ENCODE measurements around the gene AGBL3.
A peak's percentile ranks its signal among the peaks of the same experiment; 100 is the strongest.
"Not testable (repeated sequence)": the region's sequence is repeated elsewhere in the genome, so short reads cannot be mapped to it uniquely, and the experiment has no call there.

The AGBL3 gene

DNA sequence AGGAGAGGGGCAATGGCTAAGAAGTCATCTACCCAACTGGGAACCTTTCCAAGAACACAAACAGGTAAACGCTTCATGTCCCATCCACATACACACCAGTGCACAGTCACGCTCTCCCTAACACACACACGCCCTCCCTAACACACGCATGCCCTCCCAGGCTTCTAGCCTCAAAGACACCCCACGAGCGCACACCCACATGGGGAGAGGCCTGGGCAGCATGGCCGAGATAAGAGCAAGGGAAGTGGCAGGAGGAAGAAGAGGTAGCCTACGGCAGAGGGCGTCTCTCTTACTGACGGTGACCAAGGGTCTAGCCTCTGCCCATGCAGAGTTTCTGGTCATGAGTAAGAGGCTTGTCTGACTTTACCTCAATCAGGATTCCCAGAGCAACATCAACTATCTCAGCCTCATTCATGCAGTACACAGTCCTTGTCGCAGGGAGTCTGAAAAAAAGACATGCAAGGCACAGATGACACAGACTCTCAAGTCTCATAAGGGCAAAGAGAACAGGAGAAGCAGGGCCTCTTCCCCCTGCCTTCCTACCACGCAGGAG, 181.1 kb downstream of the AGBL3 start:
- DNase-seq (ENCODE audit: low spot score in 2 of 2) (peak in 1 of 2 donors; percentile 9), ATAC-seq (ENCODE audit: low read depth) (no peak)
- peak overlapping the region; percentile 95 for H3K27ac Mint-ChIP-seq
- no peaks in the 10 kb centered on the region for H3K27me3 Mint-ChIP-seq
- H3K36me3 Mint-ChIP-seq: peaks cover 11% of the 10 kb centered on the region
- H3K4me3 Mint-ChIP-seq: no peak overlapping the region
- H3K9me3 Mint-ChIP-seq: peaks cover 2% of the 10 kb centered on the region
- peaks cover 40% of the 10 kb centered on the region for H3K4me1 Mint-ChIP-seq

DNA sequence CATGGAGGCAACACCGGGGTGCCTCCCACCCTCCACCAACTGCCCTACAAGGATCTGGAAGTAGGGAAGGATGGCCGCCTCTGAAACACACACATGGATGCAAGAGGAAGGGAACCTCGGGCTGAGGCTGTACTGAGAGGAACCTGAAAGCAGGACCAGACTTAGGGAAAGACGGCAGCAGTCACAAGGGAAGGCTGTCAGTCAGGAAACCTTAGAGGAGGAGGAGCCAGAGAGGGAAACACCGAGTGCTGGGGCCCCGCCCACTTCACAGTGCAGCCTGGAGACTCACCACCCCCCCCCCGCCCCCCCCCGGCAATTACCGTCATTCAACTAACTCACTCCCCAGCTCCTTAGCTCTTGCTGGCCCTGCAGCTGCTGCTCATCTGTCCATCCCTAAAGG, 181.7 kb downstream of the AGBL3 start:
- peaks cover 2% of the 10 kb centered on the region for H3K9me3 Mint-ChIP-seq
- peak overlapping the region; percentile 8 for H3K4me3 Mint-ChIP-seq
- peaks cover 40% of the 10 kb centered on the region for H3K4me1 Mint-ChIP-seq
- no peaks in the 10 kb centered on the region for H3K27me3 Mint-ChIP-seq
- peak in 1 of 2 donors; percentile 10 for DNase-seq (ENCODE audit: low spot score in 2 of 2)
- H3K27ac Mint-ChIP-seq: peak overlapping the region; percentile 95
- H3K36me3 Mint-ChIP-seq: peaks cover 9% of the 10 kb centered on the region
- no peak for ATAC-seq (ENCODE audit: low read depth)

DNA sequence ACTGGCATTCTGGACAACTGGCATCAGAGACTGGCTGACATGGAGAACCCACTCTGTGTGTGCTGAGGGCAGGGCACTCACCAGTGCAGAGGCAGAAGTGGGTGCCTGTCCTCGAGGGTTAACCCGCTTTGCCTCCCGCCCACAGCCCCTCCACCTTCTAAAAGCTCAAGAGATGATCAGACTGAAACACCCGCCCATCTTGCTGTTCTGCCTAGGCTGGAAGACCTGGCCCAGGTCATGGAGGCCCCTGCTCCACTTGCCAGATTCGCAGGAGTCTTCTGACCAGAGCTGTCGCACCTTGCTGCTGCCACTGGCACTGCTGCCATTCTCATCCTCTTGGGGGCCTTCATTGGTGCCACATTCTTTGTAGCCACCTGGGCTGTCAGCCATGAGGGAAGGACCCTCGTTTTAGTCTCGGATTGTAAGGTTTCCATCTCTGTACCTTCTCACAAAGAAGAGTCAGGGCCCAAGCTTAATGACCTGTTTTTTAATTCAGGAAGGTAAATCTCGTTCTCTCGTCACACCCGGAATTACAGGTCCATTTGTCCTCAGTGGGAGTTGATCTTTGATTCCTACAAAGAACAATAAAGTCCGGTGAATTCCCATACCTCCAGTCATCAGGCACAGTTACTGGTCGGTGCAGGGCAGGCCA, 182.3 kb downstream of the AGBL3 start:
- peaks cover 9% of the 10 kb centered on the region for H3K36me3 Mint-ChIP-seq

DNA sequence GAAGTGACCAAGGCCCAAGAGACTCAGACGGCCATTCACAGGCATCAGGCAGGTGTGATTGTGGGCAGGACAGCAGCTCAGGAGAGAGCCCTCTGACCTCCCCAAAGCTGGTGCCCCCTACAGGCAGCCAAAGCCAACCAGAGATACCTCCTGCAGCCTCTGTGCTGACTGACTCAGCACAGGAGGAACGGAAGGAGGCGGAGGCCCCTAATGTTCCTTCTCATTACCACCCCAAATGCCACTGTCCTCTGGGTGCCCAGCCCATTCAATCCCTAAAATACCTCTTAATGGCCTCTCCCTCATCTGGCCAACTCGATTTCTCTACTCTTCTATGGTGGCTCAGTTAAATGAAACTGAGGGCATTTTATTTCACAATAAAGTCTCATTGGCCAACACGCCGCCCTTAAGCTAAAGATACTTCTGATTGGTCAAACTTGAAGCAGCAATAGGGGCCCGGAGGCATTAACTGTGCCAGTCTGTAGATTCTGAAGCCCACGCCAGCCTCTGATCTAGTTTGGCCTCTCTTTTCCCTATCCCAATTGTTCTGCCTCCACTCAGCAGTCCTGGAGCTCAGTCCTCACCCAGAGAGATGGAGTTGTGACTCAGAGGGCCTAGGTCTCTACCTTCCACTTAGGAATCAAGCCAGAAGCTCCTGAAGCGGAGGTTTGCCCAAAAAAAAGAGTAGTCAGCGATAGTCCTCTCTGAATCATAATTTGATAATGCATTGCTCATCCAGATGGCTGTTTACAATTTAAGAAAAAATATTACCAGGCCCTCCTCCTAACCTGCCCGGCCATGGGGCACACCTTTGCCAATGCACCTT, 183.0 kb downstream of the AGBL3 start:
- ATAC-seq (ENCODE audit: low read depth): peak; percentile 17
- Mint-ChIP-seq H3K27me3 (no peaks in the 10 kb centered on the region), H3K9me3 (peaks cover 2% of the 10 kb centered on the region), H3K27ac (peak overlapping the region; percentile 95), H3K4me1 (peaks cover 37% of the 10 kb centered on the region), H3K4me3 (peak overlapping the region; percentile 83), H3K36me3 (peaks cover 7% of the 10 kb centered on the region)
- peak; percentile 13 to 28 for DNase-seq (ENCODE audit: low spot score in 2 of 2)

More for the DNA sequence above, 182.3 kb downstream of the AGBL3 start:
- Mint-ChIP-seq H3K27ac (peak overlapping the region; percentile 95), H3K27me3 (no peaks in the 10 kb centered on the region), H3K9me3 (peaks cover 2% of the 10 kb centered on the region), H3K4me3 (peak overlapping the region; percentile 83), H3K4me1 (peaks cover 40% of the 10 kb centered on the region)
- no peak for ATAC-seq (ENCODE audit: low read depth)
- DNase-seq (ENCODE audit: low spot score in 2 of 2): no peak

DNA sequence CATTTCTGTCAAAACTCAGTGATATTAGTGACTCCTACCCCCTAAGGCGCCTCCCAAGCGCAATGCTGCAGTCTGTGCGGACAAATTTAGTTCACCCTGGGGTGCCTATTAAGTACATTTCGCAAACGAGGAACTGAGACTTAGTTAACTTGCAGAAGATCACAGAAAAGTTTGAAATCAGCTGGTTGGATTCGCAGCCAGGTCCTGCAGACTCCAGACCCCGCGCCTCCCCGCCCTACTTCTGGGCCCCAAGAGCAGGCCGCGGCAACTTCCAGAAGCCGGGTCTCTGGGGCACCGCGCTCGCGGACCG, 183.6 kb downstream of the AGBL3 start:
- ATAC-seq (ENCODE audit: low read depth): peak; percentile 46
- Mint-ChIP-seq H3K27ac (peak overlapping the region; percentile 95), H3K9me3 (peaks cover 2% of the 10 kb centered on the region), H3K36me3 (peaks cover 7% of the 10 kb centered on the region), H3K4me3 (peak overlapping the region; percentile 83), H3K4me1 (peaks cover 37% of the 10 kb centered on the region), H3K27me3 (no peaks in the 10 kb centered on the region)
- DNase-seq (ENCODE audit: low spot score in 2 of 2): peak in 1 of 2 donors; percentile 71

DNA sequence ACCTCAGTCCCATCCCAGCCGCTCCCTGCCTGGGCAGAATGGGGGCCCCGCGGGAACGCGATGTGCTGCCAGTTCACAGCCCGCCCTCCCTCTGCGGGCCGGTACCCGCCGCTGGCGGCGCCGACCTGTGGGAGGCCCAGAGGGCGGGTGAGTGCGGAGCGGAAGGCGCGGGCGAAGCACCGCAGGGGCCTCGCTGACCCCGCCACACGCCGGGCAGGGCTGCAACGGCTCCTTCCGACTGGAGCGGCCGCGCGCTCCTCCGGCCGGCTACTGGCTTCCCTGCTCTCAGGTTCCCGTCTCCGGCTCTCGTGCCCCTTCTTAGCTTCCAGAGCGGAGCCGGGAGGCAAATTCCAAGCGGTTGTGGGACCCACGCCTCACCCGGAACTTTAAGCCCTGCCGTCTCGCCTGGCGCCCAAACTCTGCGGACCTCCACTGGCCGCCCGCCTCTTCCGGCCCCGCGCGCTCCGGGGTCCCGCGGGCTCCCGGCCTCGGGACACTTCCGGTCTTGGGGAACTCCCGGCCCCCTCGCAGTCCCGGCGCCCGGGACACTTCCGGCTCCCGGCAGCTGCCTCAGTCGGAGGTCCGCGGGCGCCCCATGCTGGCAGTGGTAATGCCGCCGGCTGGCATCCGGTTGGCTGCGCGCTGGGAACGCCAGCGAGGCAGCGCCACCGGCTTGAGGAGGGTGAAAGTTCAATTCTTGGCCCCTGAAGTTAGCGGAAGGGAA, 184.1 kb downstream of the AGBL3 start, which contains the start of gene CYREN:
TSS of gene CYREN (minus strand) at position 434 of the 724 bp plus-strand sequence. CDS start 1,785 bp downstream, outside the sequence.
- H3K9me3 Mint-ChIP-seq: peaks cover 2% of the 10 kb centered on the region
- H3K27me3 Mint-ChIP-seq: no peaks in the 10 kb centered on the region
- peaks cover 37% of the 10 kb centered on the region for H3K4me1 Mint-ChIP-seq

DNA sequence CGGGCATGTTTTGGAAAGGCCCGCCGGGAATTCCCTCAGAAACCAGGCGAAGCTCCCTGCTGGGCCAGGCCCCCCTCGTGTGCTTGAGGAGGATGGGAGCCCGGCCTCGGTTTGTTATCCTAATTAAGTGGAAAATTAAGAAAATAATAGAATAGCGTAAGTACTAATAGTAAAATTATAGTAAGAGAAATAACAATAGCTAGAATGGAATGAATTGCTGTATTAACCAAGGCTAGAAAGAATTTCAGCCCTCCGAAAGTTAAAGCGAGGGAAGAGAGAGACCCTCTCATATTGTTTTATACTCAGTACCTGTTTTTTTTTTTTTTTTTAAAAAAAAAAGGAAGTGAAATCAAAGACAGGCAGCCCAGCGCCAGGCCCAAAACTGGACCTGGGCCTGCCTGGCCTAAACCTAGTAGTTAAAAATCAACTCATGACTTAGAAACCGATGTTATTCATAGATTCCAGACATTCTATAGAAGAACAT, 184.7 kb downstream of the AGBL3 start:
- ATAC-seq (ENCODE audit: low read depth): peak; percentile 42
- H3K9me3 Mint-ChIP-seq; DNase-seq (ENCODE audit: low spot score in 2 of 2); H3K36me3 Mint-ChIP-seq; H3K27me3 Mint-ChIP-seq: not testable (repeated sequence)
- peak overlapping the region; percentile 83 for H3K4me3 Mint-ChIP-seq
- peak overlapping the region; percentile 95 for H3K27ac Mint-ChIP-seq
- H3K4me1 Mint-ChIP-seq: peaks cover 37% of the 10 kb centered on the region

More for the DNA sequence above, 184.1 kb downstream of the AGBL3 start, which contains the start of gene CYREN:
- peaks cover 7% of the 10 kb centered on the region for H3K36me3 Mint-ChIP-seq
- H3K4me3 Mint-ChIP-seq: peak within 1 kb of the TSS; percentile 83
- DNase-seq (ENCODE audit: low spot score in 2 of 2): peak; percentile 79 to 82
- peak within 1 kb of the TSS; percentile 95 for H3K27ac Mint-ChIP-seq
- peak; percentile 74 for ATAC-seq (ENCODE audit: low read depth)

DNA sequence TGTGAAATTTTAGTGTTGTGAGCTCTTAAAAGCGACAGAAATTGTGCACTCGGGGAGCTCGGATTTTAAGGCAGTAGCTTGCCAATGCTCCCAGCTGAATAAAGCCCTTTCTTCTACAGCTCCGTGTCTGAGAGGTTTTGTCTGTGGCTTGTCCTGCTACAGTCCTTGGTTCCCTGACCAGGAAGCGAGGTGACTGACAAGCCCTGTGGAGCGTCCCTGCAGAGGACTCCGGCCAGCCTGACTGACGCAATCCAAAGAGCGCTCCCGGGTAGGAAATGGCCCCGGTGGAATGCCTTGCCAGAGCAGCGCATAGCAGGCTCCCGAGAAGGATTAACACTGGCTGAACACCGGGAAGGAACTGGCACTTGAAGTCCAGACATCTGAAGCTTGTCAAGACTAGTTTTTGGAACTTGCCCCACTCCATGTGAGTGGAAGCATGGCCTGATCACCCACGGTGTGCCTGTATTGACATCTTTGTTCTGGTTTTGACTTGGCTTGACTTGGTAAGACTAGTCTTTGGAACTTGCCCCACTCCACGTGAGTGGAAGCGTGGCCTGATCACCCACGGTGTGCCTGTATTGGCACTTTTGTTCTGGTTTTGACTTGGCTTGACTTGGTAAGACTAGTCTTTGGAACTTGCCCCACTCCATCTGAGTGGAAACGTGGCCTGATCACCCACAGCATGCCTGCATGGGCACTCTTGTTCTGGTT, 185.4 kb downstream of the AGBL3 start:
- H3K9me3 Mint-ChIP-seq; ATAC-seq (ENCODE audit: low read depth); DNase-seq (ENCODE audit: low spot score in 2 of 2); H3K36me3 Mint-ChIP-seq; H3K27me3 Mint-ChIP-seq: not testable (repeated sequence)
- H3K27ac Mint-ChIP-seq: peak overlapping the region; percentile 95
- peak overlapping the region; percentile 83 for H3K4me3 Mint-ChIP-seq
- peaks cover 37% of the 10 kb centered on the region for H3K4me1 Mint-ChIP-seq

DNA sequence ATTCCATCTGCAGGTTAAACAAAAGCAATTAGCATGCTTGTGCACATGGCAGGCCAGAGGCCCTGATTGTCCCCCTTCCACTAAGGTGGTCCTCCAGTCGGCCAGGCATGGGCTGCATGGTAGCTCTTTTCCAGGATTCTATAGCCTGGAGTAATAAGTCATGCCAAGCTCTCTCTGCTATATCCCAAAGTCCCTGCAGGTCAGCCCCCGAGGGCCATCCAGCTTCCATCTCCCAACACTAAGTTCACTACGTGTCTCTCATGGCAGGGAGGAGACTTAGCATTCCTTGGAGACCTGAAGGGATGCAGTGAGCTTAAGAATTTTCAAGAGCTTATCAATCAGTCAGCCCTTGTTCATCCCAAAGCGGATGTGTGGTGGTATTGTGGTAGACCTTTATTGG, 187.6 kb downstream of the AGBL3 start:
- H3K4me3 Mint-ChIP-seq; H3K27ac Mint-ChIP-seq; H3K36me3 Mint-ChIP-seq; H3K9me3 Mint-ChIP-seq; DNase-seq (ENCODE audit: low spot score in 2 of 2); H3K27me3 Mint-ChIP-seq; ATAC-seq (ENCODE audit: low read depth): not testable (repeated sequence)
- H3K4me1 Mint-ChIP-seq: peaks cover 20% of the 10 kb centered on the region

DNA sequence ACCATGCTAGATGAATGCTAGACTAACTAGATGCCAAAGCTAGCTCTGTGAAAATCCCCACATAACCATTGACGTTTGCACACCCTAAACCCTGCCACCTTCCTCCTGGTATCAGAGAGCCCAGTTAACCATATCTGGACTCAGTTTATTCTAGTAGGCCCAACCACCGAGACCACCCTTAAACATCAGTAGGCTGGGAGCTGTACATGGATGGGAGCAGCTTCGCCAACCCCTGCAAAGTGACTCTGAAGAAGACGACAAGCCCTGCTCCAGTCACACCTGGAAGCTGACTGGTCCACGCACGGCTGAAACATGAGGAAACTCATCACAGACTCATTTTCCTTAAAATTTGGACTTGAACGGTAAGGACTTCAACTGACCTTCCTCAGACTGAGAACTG, 188.6 kb downstream of the AGBL3 start:
- no peak overlapping the region for H3K27ac Mint-ChIP-seq
- no peaks in the 10 kb centered on the region for H3K27me3 Mint-ChIP-seq
- DNase-seq (ENCODE audit: low spot score in 2 of 2) (no peak), ATAC-seq (ENCODE audit: low read depth) (no peak)
- no peak overlapping the region for H3K4me3 Mint-ChIP-seq
- H3K36me3 Mint-ChIP-seq: peaks cover 5% of the 10 kb centered on the region
- H3K4me1 Mint-ChIP-seq: peaks cover 11% of the 10 kb centered on the region
- H3K9me3 Mint-ChIP-seq: peaks cover 4% of the 10 kb centered on the region

DNA sequence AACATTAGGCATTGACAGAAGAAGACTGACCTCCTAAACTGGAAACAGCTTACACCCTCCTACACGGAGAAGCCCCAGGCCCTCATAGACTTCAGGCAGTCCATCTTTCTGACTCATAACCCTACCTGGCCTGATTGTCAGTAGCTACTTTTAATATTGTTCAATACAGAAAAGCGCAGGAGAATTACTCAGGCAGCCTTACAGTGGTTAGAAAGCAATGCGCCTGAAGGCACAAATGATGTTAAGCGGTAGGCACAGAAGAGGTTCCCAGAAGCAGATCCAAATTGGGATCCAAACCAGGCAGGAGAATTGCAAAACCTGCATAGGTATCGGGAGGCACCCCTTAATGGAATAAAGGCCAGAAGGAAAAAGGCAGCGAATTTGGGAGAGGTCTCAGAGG, 189.6 kb downstream of the AGBL3 start:
- peak overlapping the region; percentile 24 for H3K27ac Mint-ChIP-seq
- no peaks in the 10 kb centered on the region for H3K27me3 Mint-ChIP-seq
- DNase-seq (ENCODE audit: low spot score in 2 of 2) (no peak), ATAC-seq (ENCODE audit: low read depth) (no peak)
- H3K4me3 Mint-ChIP-seq: no peak overlapping the region
- peaks cover 11% of the 10 kb centered on the region for H3K4me1 Mint-ChIP-seq
- peaks cover 4% of the 10 kb centered on the region for H3K9me3 Mint-ChIP-seq
- peaks cover 7% of the 10 kb centered on the region for H3K36me3 Mint-ChIP-seq

DNA sequence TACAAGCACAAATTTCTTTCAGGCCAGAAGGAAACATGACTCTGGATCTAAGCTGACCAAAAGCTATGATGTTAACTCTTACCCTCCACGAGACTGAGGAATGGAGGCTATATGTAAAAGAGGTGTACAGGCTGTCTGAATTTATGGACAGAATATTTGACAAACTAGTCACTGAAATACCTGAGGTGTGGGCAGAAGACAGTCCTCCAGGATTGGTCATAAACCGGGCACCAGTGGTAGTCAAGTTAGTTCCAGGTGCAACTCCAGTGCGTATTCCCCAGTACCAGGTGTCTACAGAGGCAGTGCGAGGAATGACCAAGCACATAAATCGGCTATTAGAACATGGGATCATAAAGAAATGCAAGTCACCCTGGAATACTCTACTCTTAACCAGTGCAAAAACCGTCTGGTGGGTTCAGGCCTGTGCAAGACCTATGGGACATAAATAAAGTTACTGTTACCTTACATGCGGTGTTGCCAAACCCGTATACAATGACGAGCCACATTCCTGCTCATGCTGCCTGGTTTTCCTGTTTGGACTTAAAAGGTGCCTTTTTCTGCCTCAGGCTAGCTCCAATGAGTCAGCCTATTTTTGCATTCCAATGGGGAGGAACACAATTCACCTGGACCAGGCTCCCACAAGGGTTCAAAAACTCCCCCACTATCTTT, 190.9 kb downstream of the AGBL3 start:
- Mint-ChIP-seq H3K36me3 (peaks cover 17% of the 10 kb centered on the region), H3K4me3 (no peak overlapping the region), H3K4me1 (peaks cover 2% of the 10 kb centered on the region), H3K27me3 (no peaks in the 10 kb centered on the region), H3K27ac (no peak overlapping the region), H3K9me3 (peaks cover 10% of the 10 kb centered on the region)
- ATAC-seq (ENCODE audit: low read depth) (no peak), DNase-seq (ENCODE audit: low spot score in 2 of 2) (no peak)

DNA sequence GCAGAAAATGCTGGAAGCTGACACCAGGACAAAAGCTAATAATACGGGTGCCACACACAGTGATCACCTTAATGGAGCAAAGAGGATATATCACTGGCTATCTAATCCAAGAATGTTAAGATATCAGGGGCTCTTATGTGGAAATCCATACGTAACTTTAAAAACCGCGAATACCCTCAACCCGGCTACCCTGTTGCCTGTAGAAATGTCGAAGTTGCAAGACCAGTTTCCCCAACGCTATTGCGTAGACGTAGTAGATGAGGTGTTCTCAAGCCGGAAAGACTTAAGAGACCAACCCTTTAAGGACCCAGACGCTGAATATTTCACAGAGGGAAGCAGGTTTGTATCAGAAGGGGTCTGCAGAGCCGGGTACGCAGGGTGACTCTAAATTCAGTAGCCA, 192.1 kb downstream of the AGBL3 start:
- DNase-seq (ENCODE audit: low spot score in 2 of 2): no peak

More for the DNA sequence above, 192.1 kb downstream of the AGBL3 start:
- no peaks in the 10 kb centered on the region for H3K27me3 Mint-ChIP-seq
- no peak for ATAC-seq (ENCODE audit: low read depth)
- H3K4me3 Mint-ChIP-seq: no peak overlapping the region
- no peaks in the 10 kb centered on the region for H3K4me1 Mint-ChIP-seq
- peaks cover 10% of the 10 kb centered on the region for H3K9me3 Mint-ChIP-seq
- H3K27ac Mint-ChIP-seq: no peak overlapping the region
- peaks cover 27% of the 10 kb centered on the region for H3K36me3 Mint-ChIP-seq
